SH-SY5Y (cell line): ENCODE data around the gene MRPL54.

ENCODE experiments used
- GATA2 ChIP-seq: IDR thresholded peaks from 2 replicates; pipeline ENCODE4 v1.6.1; 2011; ENCODE audit warnings: mild to moderate bottlenecking, low read depth, low read length
- GATA3 ChIP-seq: IDR thresholded peaks from 2 replicates; pipeline ENCODE4 v1.6.1; 2011; ENCODE audit warnings: low read depth, mild to moderate bottlenecking, low read length, moderate library complexity

- TF ChIP-seq GATA2 = no peak
- TF ChIP-seq GATA3 = no peak
These were observed 23.8 kb upstream of the MRPL54 start for GRCh38 chr19:3738477-3739220.
